Activated gamma-delta T cell (primary cell): ENCODE results near the gene CCDC158.
"Not testable (repeated sequence)": the region's sequence is repeated elsewhere in the genome, so short reads cannot be mapped to it uniquely, and the experiment has no call there.

Experiments used
- DNase-seq: peaks from one replicate; lab custom pipeline; 2025; lab: John Stamatoyannopoulos, UW
- total RNA-seq, 2 donors: gene quantifications; one replicate each; lab custom pipeline; 2026; lab: John Stamatoyannopoulos, UW

Gene CCDC158
- total RNA-seq, result 0.04 to 0.10 reads per million in 2 donors

- peak; percentile 5 for DNase-seq
Observed at GRCh38 chr4:76420762-76421581, at the start of gene CCDC158. Gene CCDC158 (minus strand): TSS chr4:76421141. CDS start chr4:76403207, 17,934 bp downstream.

GRCh38 chr4:76470532-76470931 is 49.6 kb upstream of the CCDC158 start:
- no peak for DNase-seq

- no peak for DNase-seq
Observed at GRCh38 chr4:76470064-76470463, 49.1 kb upstream of the CCDC158 start.

GRCh38 chr4:76463568-76463967 is 42.6 kb upstream of the CCDC158 start:
- no peak for DNase-seq

- DNase-seq, result no peak
Observed at GRCh38 chr4:76459291-76459723, 38.4 kb upstream of the CCDC158 start.

- DNase-seq, result no peak
Observed at GRCh38 chr4:76458825-76459224, 37.9 kb upstream of the CCDC158 start.

- no peak for DNase-seq
Observed at GRCh38 chr4:76458297-76458696, 37.4 kb upstream of the CCDC158 start.

GRCh38 chr4:76457885-76458284 is 36.9 kb upstream of the CCDC158 start:
- no peak for DNase-seq

GRCh38 chr4:76454073-76454472 is 33.1 kb upstream of the CCDC158 start:
- DNase-seq, result not testable (repeated sequence)

GRCh38 chr4:76453232-76453631 is 32.3 kb upstream of the CCDC158 start:
- DNase-seq, result no peak

GRCh38 chr4:76449833-76450232 is 28.9 kb upstream of the CCDC158 start:
- DNase-seq, result no peak

GRCh38 chr4:76449362-76449767 is 28.4 kb upstream of the CCDC158 start:
- no peak for DNase-seq

- no peak for DNase-seq
Observed at GRCh38 chr4:76448211-76448610, 27.3 kb upstream of the CCDC158 start.

GRCh38 chr4:76447393-76447851 is 26.5 kb upstream of the CCDC158 start:
- no peak for DNase-seq

GRCh38 chr4:76445911-76446310 is 25.0 kb upstream of the CCDC158 start:
- no peak for DNase-seq

- no peak for DNase-seq
Observed at GRCh38 chr4:76443376-76443775, 22.4 kb upstream of the CCDC158 start.

GRCh38 chr4:76442807-76443206 is 21.9 kb upstream of the CCDC158 start:
- DNase-seq, result no peak

GRCh38 chr4:76441881-76442280 is 20.9 kb upstream of the CCDC158 start:
- no peak for DNase-seq

- DNase-seq, result no peak
Observed at GRCh38 chr4:76439491-76439890, 18.6 kb upstream of the CCDC158 start.

- no peak for DNase-seq
Observed at GRCh38 chr4:76435528-76436319, 14.8 kb upstream of the CCDC158 start.

GRCh38 chr4:76434901-76435527 is 14.1 kb upstream of the CCDC158 start, which contains the start of gene SHROOM3:
Gene SHROOM3 (plus strand): TSS chr4:76435229. CDS start chr4:76436053, 824 bp downstream.
- no peak for DNase-seq
